SW 1271 (cell line): Measurements from ENCODE around the gene SYT5.

ENCODE experiments used
- DNase-seq, 2 experiments: peaks; one replicate each; lab custom pipeline; 2025; lab: John Stamatoyannopoulos, UW

The SYT5 gene

GRCh38 chr19:55146705-55147273 is 33.3 kb downstream of the SYT5 start:
- DNase-seq, result peak in 1 of 2 experiments; percentile 36

GRCh38 chr19:55146078-55146704 is 33.9 kb downstream of the SYT5 start:
- DNase-seq, result peak in 1 of 2 experiments; percentile 37

- no peak for DNase-seq
Measured at GRCh38 chr19:55145232-55145631, 34.9 kb downstream of the SYT5 start.

GRCh38 chr19:55141696-55142095 is 38.4 kb downstream of the SYT5 start:
- DNase-seq, result no peak

GRCh38 chr19:55137915-55138314 is 42.2 kb downstream of the SYT5 start:
- no peak for DNase-seq

- no peak for DNase-seq
Measured at GRCh38 chr19:55136399-55137102, 43.5 kb downstream of the SYT5 start.

GRCh38 chr19:55134736-55135135 is 45.4 kb downstream of the SYT5 start:
- no peak for DNase-seq

- no peak for DNase-seq
Measured at GRCh38 chr19:55133639-55134444, 46.2 kb downstream of the SYT5 start.

- DNase-seq, result no peak
Measured at GRCh38 chr19:55132453-55133129, 47.5 kb downstream of the SYT5 start.

- DNase-seq, result no peak
Measured at GRCh38 chr19:55131421-55131820, 48.7 kb downstream of the SYT5 start.
